Measurements from ENCODE around the gene ZNF804A. TPM values are rescaled to one million over a fixed set of nuclear protein-coding genes. Genes with fewer than 3 reads are reported as not detected.

ZNF804A gene
- total and polyA plus RNA-seq, 4 donors: 0.17 to 0.52 (median 0.26) TPM

DNA sequence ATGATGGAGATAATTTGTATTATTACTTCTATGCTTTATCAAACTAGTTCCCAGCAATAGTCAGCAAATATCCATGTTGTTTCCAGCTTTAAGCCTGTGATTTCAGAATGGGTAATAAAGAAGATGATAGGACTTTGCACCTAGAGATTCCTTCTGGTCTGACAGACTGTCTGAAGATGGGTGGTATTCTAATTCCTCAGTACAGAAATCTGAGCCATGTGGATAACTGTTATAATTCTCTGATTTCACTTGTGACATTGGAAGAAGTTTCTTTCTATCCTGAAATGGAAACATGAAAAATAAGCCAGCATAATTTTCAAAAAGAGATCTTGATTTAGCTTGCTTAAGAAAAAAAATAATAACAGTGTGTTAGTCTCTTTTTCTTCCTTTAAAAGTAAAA lies 130.1 kb downstream of the ZNF804A start:
- TF ChIP-seq, protein P1, sequence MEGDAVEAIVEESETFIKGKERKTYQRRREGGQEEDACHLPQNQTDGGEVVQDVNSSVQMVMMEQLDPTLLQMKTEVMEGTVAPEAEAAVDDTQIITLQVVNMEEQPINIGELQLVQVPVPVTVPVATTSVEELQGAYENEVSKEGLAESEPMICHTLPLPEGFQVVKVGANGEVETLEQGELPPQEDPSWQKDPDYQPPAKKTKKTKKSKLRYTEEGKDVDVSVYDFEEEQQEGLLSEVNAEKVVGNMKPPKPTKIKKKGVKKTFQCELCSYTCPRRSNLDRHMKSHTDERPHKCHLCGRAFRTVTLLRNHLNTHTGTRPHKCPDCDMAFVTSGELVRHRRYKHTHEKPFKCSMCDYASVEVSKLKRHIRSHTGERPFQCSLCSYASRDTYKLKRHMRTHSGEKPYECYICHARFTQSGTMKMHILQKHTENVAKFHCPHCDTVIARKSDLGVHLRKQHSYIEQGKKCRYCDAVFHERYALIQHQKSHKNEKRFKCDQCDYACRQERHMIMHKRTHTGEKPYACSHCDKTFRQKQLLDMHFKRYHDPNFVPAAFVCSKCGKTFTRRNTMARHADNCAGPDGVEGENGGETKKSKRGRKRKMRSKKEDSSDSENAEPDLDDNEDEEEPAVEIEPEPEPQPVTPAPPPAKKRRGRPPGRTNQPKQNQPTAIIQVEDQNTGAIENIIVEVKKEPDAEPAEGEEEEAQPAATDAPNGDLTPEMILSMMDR (IDR thresholded peaks at IDR 0.05; ENCODE audit: control extremely low read depth, extremely low read depth): no peak
- Histone ChIP-seq H3K4me3 (no peak overlapping the region), H3K27ac (ENCODE audit: low read depth in 1 of 2, low read length in 1 of 2) (no peak overlapping the region), H3K9ac (ENCODE audit: insufficient read depth in 1 of 2, low read length in 2 of 2) (no peak overlapping the region), H3K4me1 (ENCODE audit: control insufficient read depth in 5 of 5, insufficient read depth in 5 of 5, low read length in 5 of 5) (no peaks in the 10 kb centered on the region), H3K27me3 (ENCODE audit: control insufficient read depth in 3 of 3, insufficient read depth in 3 of 3, low read length in 2 of 3) (no peaks in the 10 kb centered on the region), H3K36me3 (ENCODE audit: control insufficient read depth in 4 of 4, insufficient read depth in 4 of 4, low read length in 4 of 4) (no peaks in the 10 kb centered on the region), H3K9me3 (ENCODE audit: control insufficient read depth in 4 of 4, insufficient read depth in 3 of 4, low read length in 3 of 4) (no peaks in the 10 kb centered on the region)
- ATAC-seq (ENCODE audit: insufficient read depth, low FRiP score) (no peak), DNase-seq (no peak)

DNA sequence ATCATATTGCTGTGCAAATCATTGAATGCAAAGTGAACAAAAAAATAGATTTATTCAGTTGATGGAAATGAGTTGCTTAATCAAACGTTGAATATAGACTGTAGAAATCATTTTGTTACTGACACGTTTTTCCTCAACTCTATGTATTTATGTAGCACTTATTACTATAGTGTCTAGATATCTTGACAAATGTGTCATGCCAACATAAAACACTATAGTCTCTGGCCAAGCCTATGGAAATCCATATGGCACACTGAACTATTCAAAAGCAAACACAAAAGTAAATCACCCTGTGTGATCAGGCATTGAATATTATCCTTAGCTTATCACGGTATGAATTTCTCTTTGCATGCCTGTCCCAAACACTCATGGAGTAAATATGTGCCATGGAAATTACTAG lies 131.3 kb downstream of the ZNF804A start:
- TF ChIP-seq, protein P1 (IDR thresholded peaks at IDR 0.05; ENCODE audit: control extremely low read depth, extremely low read depth): no peak
- ATAC-seq (ENCODE audit: insufficient read depth, low FRiP score) (no peak), DNase-seq (no peak)
- H3K9me3 ChIP-seq (ENCODE audit: control insufficient read depth in 4 of 4, insufficient read depth in 3 of 4, low read length in 3 of 4): no peaks in the 10 kb centered on the region
- no peak overlapping the region for H3K27ac ChIP-seq (ENCODE audit: low read depth in 1 of 2, low read length in 1 of 2)
- H3K36me3 ChIP-seq (ENCODE audit: control insufficient read depth in 4 of 4, insufficient read depth in 4 of 4, low read length in 4 of 4): no peaks in the 10 kb centered on the region
- H3K9ac ChIP-seq (ENCODE audit: insufficient read depth in 1 of 2, low read length in 2 of 2): no peak overlapping the region
- no peaks in the 10 kb centered on the region for H3K4me1 ChIP-seq (ENCODE audit: control insufficient read depth in 5 of 5, insufficient read depth in 5 of 5, low read length in 5 of 5)
- no peaks in the 10 kb centered on the region for H3K27me3 ChIP-seq (ENCODE audit: control insufficient read depth in 3 of 3, insufficient read depth in 3 of 3, low read length in 2 of 3)
- 71 to 83% methylated on average over 3 of the region's 3 CpGs for WGBS, 2 donors
- no peak overlapping the region for H3K4me3 ChIP-seq

DNA sequence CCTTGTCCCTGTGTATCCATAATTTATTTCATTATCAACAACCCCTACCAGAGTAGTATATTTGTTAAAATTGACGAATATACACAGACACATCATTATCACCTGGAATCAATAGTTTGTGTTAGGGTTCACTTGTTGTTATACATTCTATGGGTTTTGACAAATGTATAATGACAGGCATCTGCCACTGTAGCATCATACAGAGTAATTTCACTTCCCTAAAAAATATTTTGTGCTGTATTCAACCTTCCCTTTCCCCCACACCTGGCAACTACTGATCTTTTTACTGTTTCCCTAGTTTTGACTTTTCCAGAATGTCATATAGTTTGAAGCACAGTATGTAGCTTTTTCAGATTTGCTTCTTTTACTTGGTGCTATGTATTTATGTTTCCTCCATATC lies 132.0 kb downstream of the ZNF804A start:
- H3K36me3 ChIP-seq (ENCODE audit: control insufficient read depth in 4 of 4, insufficient read depth in 4 of 4, low read length in 4 of 4): no peaks in the 10 kb centered on the region
- TF ChIP-seq, protein P1 (IDR thresholded peaks at IDR 0.05; ENCODE audit: control extremely low read depth, extremely low read depth): no peak
- no peak overlapping the region for H3K9ac ChIP-seq (ENCODE audit: insufficient read depth in 1 of 2, low read length in 2 of 2)
- ATAC-seq (ENCODE audit: insufficient read depth, low FRiP score): no peak
- DNase-seq: no peak
- H3K9me3 ChIP-seq (ENCODE audit: control insufficient read depth in 4 of 4, insufficient read depth in 3 of 4, low read length in 3 of 4): no peaks in the 10 kb centered on the region
- no peaks in the 10 kb centered on the region for H3K27me3 ChIP-seq (ENCODE audit: control insufficient read depth in 3 of 3, insufficient read depth in 3 of 3, low read length in 2 of 3)
- 91 to 98% methylated on average over 1 of the region's 1 CpG for WGBS, 2 donors
- H3K4me1 ChIP-seq (ENCODE audit: control insufficient read depth in 5 of 5, insufficient read depth in 5 of 5, low read length in 5 of 5): no peaks in the 10 kb centered on the region
- H3K4me3 ChIP-seq: no peak overlapping the region
- no peak overlapping the region for H3K27ac ChIP-seq (ENCODE audit: low read depth in 1 of 2, low read length in 1 of 2)

DNA sequence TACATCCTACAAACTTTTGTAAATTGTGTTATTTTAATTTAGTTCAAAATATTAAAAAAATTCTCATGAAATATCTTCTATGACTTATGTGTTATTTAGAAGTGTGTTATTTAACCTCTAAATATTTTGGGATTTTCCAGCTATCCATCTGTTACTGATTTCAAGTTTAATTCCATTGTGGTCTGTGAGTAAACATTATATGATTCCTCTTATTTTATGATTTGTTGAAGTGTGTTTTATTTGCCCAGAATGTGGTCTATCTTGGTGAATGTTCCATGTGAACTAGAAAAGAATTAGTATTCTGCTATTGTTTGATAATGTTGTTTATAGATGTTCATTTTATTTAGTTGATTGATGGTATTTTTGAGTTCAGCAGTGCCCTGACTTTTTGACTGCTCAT lies 136.0 kb downstream of the ZNF804A start:
- no peak for DNase-seq
- H3K9ac ChIP-seq (ENCODE audit: insufficient read depth in 1 of 2, low read length in 2 of 2): no peak overlapping the region
- no peaks in the 10 kb centered on the region for H3K36me3 ChIP-seq (ENCODE audit: control insufficient read depth in 4 of 4, insufficient read depth in 4 of 4, low read length in 4 of 4)
- H3K4me1 ChIP-seq (ENCODE audit: control insufficient read depth in 5 of 5, insufficient read depth in 5 of 5, low read length in 5 of 5): no peaks in the 10 kb centered on the region
- no peak overlapping the region for H3K27ac ChIP-seq (ENCODE audit: low read depth in 1 of 2, low read length in 1 of 2)
- H3K27me3 ChIP-seq (ENCODE audit: control insufficient read depth in 3 of 3, insufficient read depth in 3 of 3, low read length in 2 of 3): no peaks in the 10 kb centered on the region
- no peak overlapping the region for H3K4me3 ChIP-seq
- ATAC-seq (ENCODE audit: insufficient read depth, low FRiP score): no peak
- TF ChIP-seq, protein P1 (IDR thresholded peaks at IDR 0.05; ENCODE audit: control extremely low read depth, extremely low read depth): no peak
- no peaks in the 10 kb centered on the region for H3K9me3 ChIP-seq (ENCODE audit: control insufficient read depth in 4 of 4, insufficient read depth in 3 of 4, low read length in 3 of 4)

All from lung (tissue), 12 donors.